DMS 273 (cell line): ENCODE results near the gene PCBP3.
"Not testable (repeated sequence)": the region's sequence is repeated elsewhere in the genome, so short reads cannot be mapped to it uniquely, and the experiment has no call there.

Experiments
- DNase-seq: peaks from one replicate; lab custom pipeline; 2025; ENCODE audit not compliant: unreplicated experiment; lab: John Stamatoyannopoulos, UW

The PCBP3 gene

GRCh38 chr21:45940091-45940490 is 296.6 kb downstream of the PCBP3 start:
- DNase-seq = no peak

DNA sequence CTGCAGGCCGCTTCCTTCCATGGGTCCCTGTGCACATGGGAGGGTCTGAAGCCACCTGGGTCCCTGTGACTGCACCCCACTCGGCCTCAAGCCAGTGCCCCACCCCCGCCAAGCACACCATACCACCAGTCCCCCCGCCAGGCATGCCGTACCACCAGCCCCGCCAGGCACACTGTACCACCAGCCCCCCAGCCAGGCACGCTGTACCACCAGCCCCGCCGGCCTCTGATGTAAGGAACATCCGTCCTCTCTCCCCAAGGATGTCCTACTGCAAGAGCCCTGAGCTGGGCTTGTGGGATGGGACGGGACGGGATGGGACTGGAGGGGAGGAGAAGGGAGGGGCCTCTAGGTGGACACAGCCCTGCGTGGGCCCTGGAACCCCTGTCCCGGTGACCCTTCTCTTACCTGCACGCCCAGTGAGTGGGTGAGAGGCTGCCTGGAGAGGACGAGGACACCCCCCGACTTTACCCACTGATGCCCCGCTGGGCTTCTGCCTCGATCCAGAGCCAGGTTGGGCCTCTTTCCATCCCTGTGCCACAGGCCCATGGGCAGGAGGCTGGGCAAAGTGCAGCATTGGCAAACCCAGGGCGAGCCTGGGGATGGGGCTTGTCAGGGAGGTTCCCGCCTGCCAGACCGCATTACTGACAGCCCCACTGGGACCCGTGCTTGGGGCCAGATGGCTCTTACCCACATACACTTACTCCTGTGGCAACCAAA is 297.3 kb downstream of the PCBP3 start:
- peak; percentile 35 for DNase-seq

DNA sequence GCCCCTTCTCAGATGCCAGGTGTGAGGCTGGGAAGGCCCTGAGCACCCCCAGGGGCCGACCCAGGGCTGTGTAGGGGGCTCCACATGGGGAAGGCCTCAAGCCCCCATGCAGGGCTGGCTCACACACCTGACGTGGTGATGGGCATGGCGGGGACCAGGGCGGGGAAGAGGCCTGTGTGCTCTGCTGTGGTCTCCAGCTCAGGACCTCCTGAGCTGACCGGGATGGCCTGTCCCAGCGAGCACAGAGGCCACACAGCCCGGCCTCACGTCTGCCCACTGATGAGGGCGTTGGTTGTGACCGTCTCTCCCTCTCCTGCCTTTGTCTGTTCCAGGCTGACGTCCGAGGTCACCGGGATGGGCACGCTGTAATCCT is 297.8 kb downstream of the PCBP3 start:
- no peak for DNase-seq

DNA sequence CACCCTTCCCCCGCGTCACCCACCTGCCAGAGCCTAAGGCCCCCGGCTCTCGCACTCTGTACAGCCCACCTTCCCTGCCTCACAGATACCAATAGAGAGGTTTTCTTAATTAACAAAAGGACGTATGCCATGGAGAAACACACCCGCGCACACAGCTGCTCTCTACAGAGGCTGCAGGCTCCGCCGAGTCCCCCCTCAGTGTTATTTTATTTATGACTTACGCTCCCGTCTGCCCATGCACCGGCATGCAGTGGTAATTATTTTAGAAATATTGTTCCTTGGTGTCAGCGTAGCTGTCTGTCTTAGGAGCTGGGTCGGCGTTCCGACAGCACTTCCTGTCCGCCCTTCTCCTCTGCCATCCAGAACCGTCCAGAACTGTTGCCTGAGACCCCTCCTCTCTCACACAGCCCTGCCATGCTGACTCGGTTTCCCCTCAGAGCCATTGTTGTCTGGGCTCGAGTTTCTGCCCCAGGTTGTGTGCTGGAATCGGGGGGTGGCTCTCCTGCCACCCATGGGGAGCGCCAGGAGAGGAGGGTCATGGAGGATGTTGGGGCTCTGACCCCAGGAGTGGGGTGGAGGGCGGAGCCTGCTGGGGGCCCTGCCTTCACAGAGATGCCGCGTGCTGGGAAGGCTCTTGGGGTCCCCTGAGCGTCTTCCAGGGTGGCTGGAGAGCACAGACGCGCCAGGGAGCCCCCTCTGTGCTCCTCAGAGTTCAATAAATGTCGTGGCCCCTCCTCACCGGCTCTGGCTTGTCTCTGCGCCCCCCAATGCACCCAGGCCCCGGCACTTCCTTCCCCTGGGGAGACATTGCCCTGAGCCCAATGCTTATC is 298.4 kb downstream of the PCBP3 start:
- DNase-seq = no peak

DNA sequence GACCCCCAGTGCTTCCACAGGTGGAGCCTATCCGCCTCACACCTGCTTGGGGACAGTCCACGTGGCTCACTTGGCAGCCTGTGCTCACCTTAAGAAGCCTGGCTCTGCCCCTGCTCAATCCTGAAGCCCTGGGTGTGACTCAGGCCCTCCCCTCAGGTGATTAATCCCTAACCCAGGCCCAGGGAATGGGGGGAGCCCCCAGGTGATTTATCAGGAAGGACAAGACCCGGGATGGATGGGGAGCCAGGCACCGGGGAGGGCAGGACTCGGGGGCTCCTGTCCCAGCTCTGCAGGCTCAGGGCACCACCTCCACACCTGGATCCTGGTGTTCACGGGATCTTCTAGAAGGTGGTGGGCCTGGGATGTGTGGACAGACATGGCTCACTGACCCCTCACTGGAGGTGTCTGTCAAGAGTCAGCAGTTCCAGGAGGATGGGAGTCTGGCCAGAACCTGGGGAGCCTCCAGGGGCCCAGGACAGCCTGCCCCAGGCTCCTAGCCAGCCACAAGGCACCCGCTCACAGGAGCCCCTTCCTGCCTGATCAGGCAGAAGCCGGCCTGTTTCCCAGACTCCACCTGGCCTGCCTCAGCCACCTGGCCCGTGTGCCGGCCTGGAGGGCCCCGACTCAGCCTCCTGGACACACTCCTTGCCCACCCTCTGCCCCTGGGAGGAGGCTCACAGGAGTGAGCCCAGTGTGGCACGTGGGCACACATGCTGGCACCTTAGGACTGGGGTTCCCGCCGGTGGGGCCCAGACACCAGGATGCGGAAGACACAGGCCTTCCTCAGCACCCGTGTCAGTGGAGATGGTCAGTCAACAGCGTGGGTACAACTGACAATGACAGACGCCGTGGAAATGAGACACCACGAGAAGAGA is 299.5 kb downstream of the PCBP3 start:
- DNase-seq = no peak

DNA sequence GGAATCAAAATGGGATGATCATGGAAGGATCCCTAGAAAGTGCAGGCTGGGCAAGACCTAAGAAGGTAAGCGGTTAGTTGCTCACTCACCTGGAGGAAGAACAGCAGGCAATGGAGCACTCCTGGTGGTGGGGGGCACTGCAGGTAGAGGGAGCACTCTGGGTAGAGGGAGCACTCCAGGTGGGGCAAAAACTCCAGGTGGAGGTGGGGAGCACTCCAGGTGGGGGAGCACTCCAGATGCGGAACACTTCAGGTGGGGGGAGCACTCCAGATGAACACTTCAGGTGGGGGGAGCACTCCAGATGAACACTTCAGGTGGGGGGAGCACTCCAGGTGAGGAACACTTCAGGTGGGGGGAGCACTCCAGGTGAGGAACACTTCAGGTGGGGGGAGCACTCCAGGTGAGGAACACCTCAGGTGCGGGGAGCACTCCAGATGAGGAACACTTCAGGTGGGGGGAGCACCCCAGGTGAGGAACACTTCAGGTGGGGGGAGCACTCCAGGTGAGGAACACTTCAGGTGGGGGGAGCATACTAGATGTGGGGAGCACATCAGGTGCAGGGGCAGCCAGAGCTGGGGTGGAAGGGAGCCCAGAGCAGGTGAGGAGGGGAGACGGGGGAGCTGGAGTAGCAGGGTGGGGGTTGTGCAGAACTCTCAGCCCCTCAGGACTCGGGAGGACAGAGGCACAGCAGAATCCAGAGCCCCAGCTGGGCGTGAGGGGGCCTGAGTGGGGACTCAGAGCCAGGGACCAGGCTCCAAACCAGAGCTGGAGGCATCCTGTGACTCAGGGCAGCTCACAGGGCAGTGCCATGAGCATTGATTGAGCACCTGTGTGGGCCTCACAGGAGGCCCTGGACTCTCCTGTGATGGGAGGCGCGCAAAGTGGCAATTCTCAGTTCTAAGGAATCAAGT is 300.4 kb downstream of the PCBP3 start:
- DNase-seq = peak; percentile 31

DNA sequence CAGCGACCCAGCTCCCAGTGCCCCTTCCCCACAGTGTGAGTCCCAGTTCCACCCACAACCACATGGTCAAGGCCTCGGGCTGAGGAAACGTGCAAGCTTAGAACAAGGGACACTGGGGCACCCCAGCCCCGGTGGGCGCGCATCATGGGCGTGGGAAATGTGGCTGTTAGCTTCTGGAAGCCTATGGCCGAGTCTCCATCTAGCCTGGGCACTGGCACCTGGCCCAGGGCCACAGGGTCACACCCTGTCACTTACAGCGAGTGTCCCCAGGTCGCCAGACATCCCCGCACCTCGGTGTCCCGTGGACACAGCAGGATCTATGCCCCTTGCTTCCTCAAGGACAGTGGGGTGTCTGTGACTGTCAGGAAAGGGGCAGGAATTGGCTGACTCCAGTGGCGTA is 301.1 kb downstream of the PCBP3 start:
- DNase-seq = no peak

- DNase-seq = no peak
These were observed 301.7 kb downstream of the PCBP3 start for GRCh38 chr21:45945066-45945867.

DNA sequence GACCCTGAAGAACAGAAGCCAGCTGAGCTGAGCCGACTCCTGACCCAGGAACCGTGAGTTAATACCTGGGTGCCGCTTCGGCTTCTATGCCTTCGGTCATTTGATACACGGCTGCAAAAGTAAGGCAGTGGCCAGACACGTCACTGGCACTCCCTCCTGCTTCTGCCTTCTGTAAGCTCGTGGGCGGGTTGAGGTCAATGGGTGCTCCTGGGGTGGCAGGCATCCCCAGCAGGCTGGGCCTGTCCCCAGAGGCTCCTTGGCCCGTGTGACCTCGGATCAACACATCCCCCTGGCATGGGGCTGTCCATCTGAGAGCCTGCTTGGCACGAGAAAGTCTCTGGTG is 302.3 kb downstream of the PCBP3 start:
- DNase-seq = no peak

DNA sequence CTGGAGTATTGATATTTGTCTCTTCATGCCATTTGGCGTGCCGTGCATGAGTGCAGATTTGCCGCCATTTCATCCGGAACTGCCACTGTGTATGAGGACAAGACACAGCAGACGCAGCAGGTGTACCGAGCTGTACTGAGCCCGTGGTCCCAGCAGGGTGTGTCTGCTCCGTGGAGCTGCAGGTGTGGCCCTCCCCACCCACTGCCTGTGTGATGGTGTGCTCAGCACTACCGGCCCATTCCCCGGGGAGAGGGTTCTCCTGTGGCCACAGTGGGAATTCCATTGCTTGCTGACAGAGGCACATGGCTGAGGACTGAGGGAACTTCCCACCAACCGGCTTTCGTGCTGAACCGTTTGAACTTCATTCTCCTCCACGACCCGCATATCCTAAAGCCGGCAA is 303.8 kb downstream of the PCBP3 start:
- no peak for DNase-seq

GRCh38 chr21:45947716-45948255 is 304.3 kb downstream of the PCBP3 start:
- no peak for DNase-seq

DNA sequence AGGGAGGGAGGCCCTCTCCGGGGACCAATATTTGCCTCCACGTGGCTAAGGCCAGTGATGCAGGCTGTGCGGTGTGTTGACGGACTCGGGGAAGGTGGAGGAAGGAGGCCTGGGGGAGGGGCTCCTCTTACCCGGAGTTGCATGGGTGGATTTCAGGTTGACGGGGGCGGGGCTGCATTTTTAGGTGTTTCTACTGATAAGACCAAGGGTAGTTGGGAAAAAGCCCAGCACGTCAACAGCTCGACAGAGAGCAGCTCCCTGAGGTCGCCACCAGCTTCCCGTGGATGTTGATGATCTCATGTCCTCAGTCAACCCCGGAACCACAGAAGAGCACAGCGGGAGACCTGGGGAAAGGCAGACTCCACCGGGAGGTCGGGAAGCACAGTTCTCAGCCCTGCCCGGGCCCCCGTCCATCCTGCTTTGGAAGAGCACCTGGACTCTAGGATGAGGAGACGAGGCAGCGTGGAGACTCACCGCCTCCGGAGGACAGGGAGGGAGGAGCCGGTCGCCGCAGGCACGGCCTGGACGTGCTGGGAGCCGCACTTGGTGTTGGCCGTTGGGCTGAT is 305.1 kb downstream of the PCBP3 start:
- no peak for DNase-seq

DNA sequence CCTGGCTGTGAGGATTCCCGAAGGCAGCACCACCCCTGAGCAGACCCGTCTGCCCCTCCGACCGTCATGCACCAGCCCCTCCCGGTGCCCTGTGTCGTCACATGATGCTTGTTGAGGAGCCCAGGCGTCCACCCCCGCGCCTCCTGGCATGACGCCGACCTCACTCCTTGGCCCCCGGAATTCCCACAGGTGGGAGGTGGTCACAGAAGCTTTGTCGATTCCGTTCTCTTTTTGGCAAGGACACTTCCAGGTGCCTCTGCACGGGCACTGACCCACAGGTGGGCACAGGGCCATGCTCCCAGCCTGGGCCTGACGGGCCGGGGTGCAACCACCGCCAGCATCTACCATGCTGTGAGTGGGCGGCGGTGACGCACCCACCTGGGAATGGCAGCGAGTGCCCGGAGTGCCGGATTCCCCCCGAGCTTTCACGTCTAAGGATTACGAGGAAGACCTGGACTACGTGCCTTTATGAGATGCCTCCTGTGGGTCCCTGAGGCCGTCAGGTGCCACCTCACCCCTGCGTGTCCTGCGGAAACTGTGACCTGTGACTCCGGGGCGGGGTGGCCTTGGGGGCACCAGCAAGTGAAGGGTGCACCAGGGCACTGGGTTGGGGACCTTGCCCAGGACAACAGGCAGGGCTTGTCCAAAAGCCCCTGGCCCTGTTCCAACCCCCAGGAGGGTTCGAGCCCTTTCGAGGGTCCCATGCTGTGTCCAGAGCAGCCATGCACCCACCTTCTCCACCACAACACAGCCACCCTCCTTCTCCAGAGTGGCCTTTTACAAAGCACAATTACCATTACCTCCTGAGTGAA is 306.6 kb downstream of the PCBP3 start:
- DNase-seq = peak; percentile 71

DNA sequence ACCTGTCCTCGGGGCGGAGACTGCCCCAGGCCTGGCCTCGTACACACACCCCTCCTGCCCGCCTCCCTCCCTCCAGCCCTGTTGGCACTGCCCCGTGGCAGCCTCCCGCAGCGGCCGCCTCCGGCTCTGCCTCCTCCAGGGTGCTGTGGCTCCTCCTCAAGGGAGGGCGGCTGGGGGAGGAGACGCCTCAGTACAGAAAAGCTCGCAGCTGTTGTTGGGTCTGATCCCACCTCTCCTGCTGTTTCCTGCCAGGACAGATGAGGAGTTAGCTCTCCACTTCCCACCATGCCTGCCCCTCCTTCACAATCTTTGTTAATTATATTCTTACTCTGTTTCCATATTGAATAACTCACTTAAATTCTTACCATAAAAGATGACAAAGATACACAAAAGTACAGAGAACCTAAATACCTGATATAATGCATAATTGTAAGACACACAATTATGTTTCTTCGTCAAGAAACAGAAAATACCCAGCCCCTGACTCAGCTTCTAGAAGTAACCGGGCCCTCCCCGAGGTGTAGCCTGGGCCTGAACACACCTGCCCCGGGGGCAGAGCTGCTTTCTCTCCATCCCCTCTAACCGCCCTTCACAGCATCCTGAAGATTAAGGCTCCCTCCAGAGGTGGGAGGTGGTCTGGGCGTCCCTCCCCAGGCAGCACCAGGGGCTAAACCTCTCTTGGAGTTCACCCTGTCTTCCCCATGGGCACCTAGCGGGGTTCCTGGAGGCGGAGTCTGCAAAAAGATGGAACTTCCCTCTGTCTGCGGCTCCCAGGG is 307.4 kb downstream of the PCBP3 start:
- DNase-seq = peak; percentile 96

DNA sequence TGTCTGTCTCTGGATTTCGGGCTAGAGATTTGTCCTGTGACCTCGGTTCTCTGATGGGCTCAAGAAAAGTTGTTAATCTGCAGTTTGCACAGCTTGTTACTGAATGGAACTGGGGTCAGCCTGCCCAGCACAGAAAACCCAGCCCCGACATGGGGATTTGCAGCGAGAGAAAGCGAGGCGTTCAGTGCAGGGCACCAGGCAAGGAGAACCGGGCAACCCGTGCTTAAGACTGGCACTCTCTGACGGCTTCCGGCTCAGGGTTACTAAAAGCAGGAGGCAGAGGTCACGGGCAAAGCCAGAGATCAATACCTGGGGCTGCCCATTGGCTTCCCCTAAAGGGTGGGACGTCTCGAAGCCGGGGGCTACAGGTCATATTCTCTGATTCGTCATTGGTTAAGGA is 308.2 kb downstream of the PCBP3 start:
- DNase-seq = no peak

DNA sequence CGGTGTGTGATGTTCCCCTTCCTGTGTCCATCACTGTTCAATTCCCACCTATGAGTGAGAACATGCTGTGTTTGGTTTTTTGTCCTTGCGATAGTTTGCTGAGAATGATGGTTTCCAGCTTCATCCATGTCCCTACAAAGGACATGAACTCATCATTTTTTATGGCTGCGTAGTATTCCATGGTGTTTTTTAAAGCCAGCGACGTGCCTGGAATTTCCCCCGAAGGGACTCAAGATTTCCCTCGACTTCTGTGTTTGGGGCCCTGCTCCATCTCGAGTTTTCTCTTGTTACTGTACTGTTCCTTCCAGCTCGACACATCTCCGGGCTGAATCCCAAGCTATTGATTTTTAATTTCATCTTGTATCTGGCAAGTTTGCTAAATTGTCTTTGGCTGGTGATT is 309.0 kb downstream of the PCBP3 start:
- DNase-seq = not testable (repeated sequence)

- no peak for DNase-seq
These were observed 309.4 kb downstream of the PCBP3 start for GRCh38 chr21:45952974-45953373.

DNA sequence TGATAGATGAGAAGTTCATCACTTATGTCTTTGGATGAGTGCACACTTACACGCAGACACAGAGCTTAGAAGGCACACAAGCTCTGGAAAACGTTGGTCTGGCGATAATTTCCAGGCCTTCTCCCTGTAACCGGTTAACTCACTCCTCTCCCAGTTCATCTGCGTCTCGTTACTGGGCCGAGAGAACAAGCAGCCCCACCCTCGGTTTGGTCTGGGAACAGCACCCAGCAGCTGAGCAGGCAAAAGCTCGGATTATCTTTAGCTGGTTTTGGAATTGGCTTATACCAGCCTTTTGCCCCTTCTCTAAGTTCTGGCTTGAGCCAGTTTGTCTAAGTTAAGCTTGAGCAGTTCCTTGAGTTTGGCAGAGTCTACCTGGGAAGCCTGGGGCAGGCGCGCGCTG is 310.7 kb downstream of the PCBP3 start:
- no peak for DNase-seq
